H1 (cell line): ENCODE measurements around the gene TSHR. TPM values are rescaled to one million over a fixed set of nuclear protein-coding genes. Genes with fewer than 3 reads are reported as not detected.

Experiments
- BACH1 ChIP-seq: IDR thresholded peaks from 2 replicates; pipeline ENCODE4 v1.6.1; 2012; ENCODE audit warnings: low read length, improper control_type of control experiment
- RAD21 ChIP-seq, 2 experiments: IDR thresholded peaks in 1 of 2; conservative IDR thresholded peaks in 1 of 2; 2 replicates each; pipeline ENCODE4 v1.6.1; 2011; ENCODE audit warnings: low read depth in 2 of 2, low read length in 2 of 2, improper control_type of control experiment in 1 of 2, inconsistent platforms in 1 of 2, mild to moderate bottlenecking in 1 of 2, moderate library complexity in 1 of 2
- RBBP5 ChIP-seq: IDR thresholded peaks from 2 replicates; pipeline ENCODE4 v1.7.1; 2012; ENCODE audit warnings: low read depth, mild to moderate bottlenecking, inconsistent platforms, low read length, moderate library complexity, borderline replicate concordance
- SIRT6 ChIP-seq: IDR thresholded peaks from one replicate; pipeline ENCODE4 v1.7.1; 2012; ENCODE audit warnings: low read length, inconsistent platforms
- polyA plus RNA-seq, 7 experiments: library from polyadenylated mRNA; depleted of rRNA in 3 of 7; stranded (reverse) in 5 of 7; unstranded in 2 of 7; fragments of >200 nt in 5 of 7; fragments of 200-250 nt in 2 of 7; gene quantifications; 1 replicate in 5 of 7; 2 replicates in 1 of 7; 4 replicates in 1 of 7; pipeline versions ENCODE4 v1.2.1 to v1.2.3, GENCODE V29; 2011 to 2013; ENCODE audit warnings: missing spikeins in 2 of 7, mixed read lengths in 2 of 7
- total RNA-seq: library from RNA; stranded (reverse); fragmentation: NEBNext Ultra II Directional; extraction: Animal tissue kit (Norgen Biotek cat#: 25700); gene quantifications from 2 replicates; pipeline ENCODE4 v1.2.1, GENCODE V29; 2021
- TF ChIP-seq, protein P1 (sequence below), 3 experiments: IDR thresholded peaks; 1 replicate in 2 of 3; 2 replicates in 1 of 3; pipeline versions ENCODE4 v1.5.1 to v1.6.1; 2011; ENCODE audit warnings: low read length in 3 of 3, mild to moderate bottlenecking in 3 of 3, inconsistent platforms in 2 of 3, low read depth in 1 of 3, moderate library complexity in 1 of 3; ENCODE audit not compliant: insufficient read depth in 1 of 3; ENCODE audit errors: control extremely low read depth in 1 of 3

TSHR gene
- total and polyA plus RNA-seq, 2 of the 8 experiments (the other 6 are each of a cell fraction or from before 2014, with no cell fraction given), result 0.27 TPM; not detected in 1

DNA sequence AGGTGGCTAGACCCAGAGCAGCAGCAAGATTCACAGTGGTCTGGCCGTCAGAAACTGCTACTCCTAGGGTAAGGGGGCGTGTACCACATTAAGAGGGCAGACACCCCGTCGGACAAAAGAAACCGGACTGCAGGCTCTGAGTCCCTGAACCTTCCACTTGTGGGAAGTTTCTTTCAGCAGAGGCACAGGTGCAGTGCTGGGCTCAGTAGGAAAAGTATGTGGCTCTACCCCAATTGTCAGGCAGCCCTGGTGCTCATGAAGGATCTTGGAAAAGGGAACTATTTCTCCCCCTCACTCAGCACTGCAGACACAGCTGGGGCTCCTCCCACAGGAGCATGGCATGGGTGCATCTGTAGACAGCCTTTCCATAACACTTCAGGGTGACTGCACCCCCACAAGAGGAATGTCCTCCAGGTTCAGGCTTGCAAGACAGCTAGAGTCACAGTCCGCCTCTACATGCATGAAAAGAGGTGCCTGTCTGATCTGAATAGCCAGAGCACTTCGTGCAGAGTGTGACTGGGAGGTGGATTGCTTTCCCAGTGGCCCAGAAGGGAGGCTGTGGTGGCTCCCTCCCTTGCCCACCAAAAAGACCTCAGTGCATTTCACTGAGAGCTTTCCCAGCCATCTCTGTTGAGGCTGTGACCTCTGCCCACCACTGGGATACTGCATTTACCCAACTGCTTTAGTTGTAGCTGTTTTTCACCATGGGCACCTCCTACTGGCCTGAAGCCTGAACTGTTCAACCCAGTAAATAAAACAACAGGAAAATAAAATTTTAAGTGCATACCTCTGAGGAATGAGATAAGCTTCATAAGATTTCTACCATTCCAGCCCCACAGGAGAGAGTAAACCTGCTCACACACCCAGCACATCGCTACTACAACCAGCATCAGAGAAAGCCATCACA, 28.1 kb upstream of the TSHR start (continued):
- TF ChIP-seq, protein P1, sequence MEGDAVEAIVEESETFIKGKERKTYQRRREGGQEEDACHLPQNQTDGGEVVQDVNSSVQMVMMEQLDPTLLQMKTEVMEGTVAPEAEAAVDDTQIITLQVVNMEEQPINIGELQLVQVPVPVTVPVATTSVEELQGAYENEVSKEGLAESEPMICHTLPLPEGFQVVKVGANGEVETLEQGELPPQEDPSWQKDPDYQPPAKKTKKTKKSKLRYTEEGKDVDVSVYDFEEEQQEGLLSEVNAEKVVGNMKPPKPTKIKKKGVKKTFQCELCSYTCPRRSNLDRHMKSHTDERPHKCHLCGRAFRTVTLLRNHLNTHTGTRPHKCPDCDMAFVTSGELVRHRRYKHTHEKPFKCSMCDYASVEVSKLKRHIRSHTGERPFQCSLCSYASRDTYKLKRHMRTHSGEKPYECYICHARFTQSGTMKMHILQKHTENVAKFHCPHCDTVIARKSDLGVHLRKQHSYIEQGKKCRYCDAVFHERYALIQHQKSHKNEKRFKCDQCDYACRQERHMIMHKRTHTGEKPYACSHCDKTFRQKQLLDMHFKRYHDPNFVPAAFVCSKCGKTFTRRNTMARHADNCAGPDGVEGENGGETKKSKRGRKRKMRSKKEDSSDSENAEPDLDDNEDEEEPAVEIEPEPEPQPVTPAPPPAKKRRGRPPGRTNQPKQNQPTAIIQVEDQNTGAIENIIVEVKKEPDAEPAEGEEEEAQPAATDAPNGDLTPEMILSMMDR (IDR thresholded peaks at IDR 0.05; ENCODE audit: control extremely low read depth in 1 of 3, insufficient read depth in 1 of 3, low read depth in 1 of 3, low read length in 3 of 3), result peak in 2 of 3 experiments; percentile 45 to 48; a peak in 3 of 4 replicates
- no peak for TF ChIP-seq BACH1
- TF ChIP-seq RBBP5, result no peak
- peak in 1 of 2 experiments; percentile 8; a peak in 2 of 4 replicates for TF ChIP-seq RAD21 (IDR thresholded peaks at IDR 0.05 in 1 of 2, conservative IDR thresholded peaks at IDR 0.05 in 1 of 2; ENCODE audit: low read depth in 2 of 2, low read length in 2 of 2)
- no peak for TF ChIP-seq SIRT6
